Lower leg skin (tissue), 4 donors: ENCODE data around the gene FLYWCH1. TPM values are rescaled to one million over a fixed set of nuclear protein-coding genes. Genes with fewer than 3 reads are reported as not detected.

Source experiments
- DNase-seq, 2 donors: peaks; one replicate each; pipeline ENCODE4 v3.0.0-alpha.2; 2019; ENCODE audit warnings: low spot score in 2 of 2
- H3K4me3 ChIP-seq: fragments of 200-600 bp; sonication (generic); 2 replicates; pipeline ENCODE4 v1.5.1; 2017; ENCODE audit warnings: mild to moderate bottlenecking, low read depth; ENCODE audit not compliant: poor library complexity, severe bottlenecking
- CTCF ChIP-seq, 3 donors: fragments of 450-650 bp; IDR thresholded peaks; one replicate each; pipeline ENCODE4 v1.5.1; 2016; ENCODE audit warnings: antibody characterized with exemption in 3 of 3, mild to moderate bottlenecking in 3 of 3, moderate library complexity in 2 of 3
- POLR2A ChIP-seq, 2 donors: fragments of 450-650 bp; IDR thresholded peaks; one replicate each; pipeline ENCODE4 v1.6.1; 2016 to 2017; ENCODE audit warnings: antibody characterized with exemption in 2 of 2, mild to moderate bottlenecking in 1 of 2, moderate library complexity in 1 of 2
- WGBS, 2 donors: methylation state at CpG; one replicate each; pipeline ENCODE4 v1.1.5; 2018; 5-methylcytosine and 5-hydroxymethylcytosine counted together
- intact Hi-C: fragments of 100-400 bp; cut with DNase I; formaldehyde crosslinking; loops from one replicate; pipeline ENCODE4 v1.15.0; 2023; ENCODE audit warnings: low total_unique reads
- total RNA-seq, 4 donors: library from RNA; depleted of rRNA; stranded (reverse); fragments of >200 nt; gene quantifications; one replicate each; pipeline ENCODE4 v1.1.0, GENCODE V29; 2016

The FLYWCH1 gene
- total RNA-seq, 4 donors from 2014 or later = 36.9 to 61.4 (median 46.0) TPM

GRCh38 chr16:2988590-2989099 lies 76.9 kb downstream of the FLYWCH1 start:
- TF ChIP-seq CTCF (IDR thresholded peaks at IDR 0.05) (no peak), POLR2A (IDR thresholded peaks at IDR 0.05) (no peak)
- no peak overlapping the region for H3K4me3 ChIP-seq
- WGBS, 2 donors = 46 to 65% methylated on average over 6 to 8 of the region's 8 CpGs
- DNase-seq = no peak
- intact Hi-C loops = no loop called here

- intact Hi-C loops = no loop called here
- WGBS, 2 donors = 38 to 51% methylated on average over 9 to 10 of the region's 10 CpGs
- TF ChIP-seq CTCF (IDR thresholded peaks at IDR 0.05) (no peak), POLR2A (IDR thresholded peaks at IDR 0.05) (no peak)
- DNase-seq = no peak
- H3K4me3 ChIP-seq = no peak overlapping the region
These were observed 79.2 kb downstream of the FLYWCH1 start for GRCh38 chr16:2990891-2991290.

GRCh38 chr16:2991566-2992261 lies 80.0 kb downstream of the FLYWCH1 start:
- no peak for TF ChIP-seq POLR2A (IDR thresholded peaks at IDR 0.05)
- TF ChIP-seq CTCF (IDR thresholded peaks at IDR 0.05) = no peak
- intact Hi-C loops = no loop called here
- no peak for DNase-seq
- 71 to 77% methylated on average over 10 to 11 of the region's 12 CpGs for WGBS, 2 donors
- no peak overlapping the region for H3K4me3 ChIP-seq

GRCh38 chr16:2992383-2993081 lies 80.8 kb downstream of the FLYWCH1 start:
- TF ChIP-seq CTCF (IDR thresholded peaks at IDR 0.05) (no peak), POLR2A (IDR thresholded peaks at IDR 0.05) (no peak)
- intact Hi-C loops = no loop called here
- 51 to 55% methylated on average over 8 to 14 of the region's 14 CpGs for WGBS, 2 donors
- peak in 1 of 2 donors; percentile 52 for DNase-seq
- no peak overlapping the region for H3K4me3 ChIP-seq

GRCh38 chr16:2996298-2996697 lies 84.6 kb downstream of the FLYWCH1 start:
- intact Hi-C loops = no loop called here
- no peak for DNase-seq
- WGBS, 2 donors = 79 to 90% methylated on average over 10 to 13 of the region's 13 CpGs

More at GRCh38 chr16:2996298-2996697, 84.6 kb downstream of the FLYWCH1 start:
- TF ChIP-seq CTCF (IDR thresholded peaks at IDR 0.05) (no peak), POLR2A (IDR thresholded peaks at IDR 0.05) (no peak)
- no peak overlapping the region for H3K4me3 ChIP-seq
